ENCODE data around the gene ASMTL. TPM values are rescaled to one million over a fixed set of nuclear protein-coding genes. Genes with fewer than 3 reads are reported as not detected.
"Not testable (repeated sequence)": the region's sequence is repeated elsewhere in the genome, so short reads cannot be mapped to it uniquely, and the experiment has no call there.

The ASMTL gene
- total RNA-seq, 1 experiment from 2014 or later, result 5.6 TPM

DNA sequence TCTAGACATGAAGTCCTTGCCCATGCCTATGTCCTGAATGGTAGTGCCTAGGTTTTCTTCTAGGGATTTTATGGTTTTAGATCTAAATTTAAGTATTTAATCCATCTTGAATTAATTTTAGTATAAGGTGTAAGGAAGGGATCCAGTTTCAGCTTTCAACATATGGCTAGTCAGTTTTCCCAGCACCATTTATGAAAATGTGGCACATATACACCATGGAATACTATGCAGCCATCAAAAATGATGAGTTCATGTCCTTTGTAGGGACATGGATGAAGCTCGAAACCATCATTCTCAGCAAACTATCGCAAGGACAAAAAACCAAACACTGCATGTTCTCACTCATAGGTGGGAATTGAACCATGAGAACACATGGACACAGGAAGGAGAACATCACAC, 29.8 kb upstream of the ASMTL start:
- DNase-seq (ENCODE audit: low read depth), result not testable (repeated sequence)

DNA sequence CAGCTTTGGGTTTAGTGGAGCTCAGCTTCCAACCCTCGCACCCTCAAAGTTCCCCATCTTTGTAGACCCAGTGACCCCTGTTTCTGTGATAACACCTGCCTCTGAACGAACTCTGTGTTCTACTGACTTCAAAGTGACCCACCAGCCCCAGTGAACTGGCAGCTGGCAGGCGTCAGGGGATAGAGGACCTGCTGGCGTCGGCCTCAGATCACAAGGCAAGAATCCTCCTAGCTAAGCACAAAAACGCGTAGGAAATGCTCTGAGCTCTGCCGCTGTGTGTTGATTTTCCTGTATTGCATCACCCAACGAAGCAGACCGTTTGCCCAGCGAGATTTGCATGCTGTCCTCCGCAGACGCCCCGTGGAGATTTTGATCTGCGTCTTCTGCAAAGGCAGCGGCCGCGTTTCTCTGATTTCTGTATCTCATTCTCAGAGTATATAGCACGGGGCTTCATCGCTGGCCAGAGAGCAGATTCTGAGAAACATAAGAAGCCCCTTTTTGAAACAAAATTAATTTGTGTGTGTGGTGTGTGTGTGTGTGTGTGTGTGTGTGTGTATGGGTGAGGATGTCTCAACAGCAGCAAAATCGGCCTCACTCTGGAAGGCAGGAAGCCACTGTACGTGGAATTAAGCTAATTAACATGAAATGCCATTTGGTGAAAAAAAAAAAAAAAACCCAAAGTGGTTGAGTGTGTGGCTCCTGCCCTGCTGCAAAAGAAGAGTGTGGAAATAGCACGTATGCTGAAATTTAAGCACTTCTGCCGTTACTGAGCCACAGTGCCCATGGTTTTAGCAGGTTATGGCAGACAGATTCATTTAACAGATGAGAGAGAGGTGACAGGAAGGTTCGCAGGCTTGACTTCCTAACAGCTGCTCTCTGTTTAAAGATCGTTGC, 29.2 kb upstream of the ASMTL start:
- peak; percentile 83 for DNase-seq (ENCODE audit: low read depth)

DNA sequence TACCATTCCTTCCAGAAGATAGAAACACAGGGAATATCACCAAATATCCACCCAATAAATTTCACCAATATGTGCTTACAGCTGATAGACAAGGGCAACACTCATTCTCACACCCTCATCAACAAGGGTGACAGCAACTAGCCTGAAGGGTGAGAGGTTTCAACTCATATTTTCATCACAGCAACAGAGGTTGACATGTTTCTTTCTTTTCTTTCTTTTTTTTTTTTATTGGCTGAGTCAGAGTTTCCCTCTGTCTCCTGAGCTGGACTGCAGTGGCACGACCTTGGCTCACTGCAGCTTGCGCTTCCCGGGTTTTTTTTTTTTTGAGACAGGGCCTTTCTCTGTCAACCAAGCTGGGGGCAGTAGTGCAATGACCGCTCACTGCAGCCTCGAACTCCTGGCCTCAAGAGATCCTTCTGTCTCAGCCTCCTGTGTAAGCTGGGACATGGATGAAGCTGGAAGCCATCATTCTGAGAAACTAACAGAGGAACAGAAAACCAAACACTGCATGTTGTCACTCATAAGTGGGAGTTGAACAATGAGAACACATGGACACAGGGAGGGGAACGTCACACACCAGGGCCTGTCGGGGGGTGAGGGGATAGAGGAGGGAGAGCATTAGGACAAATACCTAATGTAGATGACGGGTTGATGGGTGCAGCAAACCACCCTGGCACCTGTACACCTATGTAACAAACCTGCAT, 27.5 kb upstream of the ASMTL start:
- DNase-seq (ENCODE audit: low read depth), result peak; percentile 54

DNA sequence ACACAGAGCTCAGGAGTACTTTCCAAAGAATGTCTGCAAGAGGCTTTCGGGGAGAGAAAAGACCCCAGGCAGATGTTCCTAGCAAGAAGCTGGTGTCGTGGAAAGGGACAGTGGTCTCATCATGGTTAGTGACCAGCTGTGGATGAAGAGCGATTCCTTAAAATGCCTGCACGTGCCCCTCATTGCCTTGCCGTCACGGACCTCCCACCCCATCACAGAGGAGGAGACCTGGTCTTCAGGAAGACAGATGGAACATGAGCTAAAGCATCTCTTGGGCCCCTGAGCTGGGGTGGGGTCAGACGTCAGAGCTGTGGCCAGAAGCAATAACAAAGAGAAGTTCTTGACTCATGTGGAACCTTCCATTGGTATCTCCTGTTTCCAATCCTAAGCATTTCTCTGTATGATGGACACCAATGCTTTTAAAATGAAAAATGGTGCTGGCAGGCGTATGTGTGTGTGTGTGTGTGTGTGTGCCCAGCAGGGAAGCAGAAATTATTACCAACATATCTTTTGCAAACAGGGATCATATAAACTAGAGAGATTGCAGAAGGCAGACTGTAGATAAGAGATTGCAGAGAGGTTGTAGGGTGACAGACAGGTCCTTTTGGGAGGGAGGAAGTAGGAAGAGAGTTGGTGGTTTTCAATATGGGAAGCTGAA, 25.2 kb upstream of the ASMTL start:
- DNase-seq (ENCODE audit: low read depth), result no peak

DNA sequence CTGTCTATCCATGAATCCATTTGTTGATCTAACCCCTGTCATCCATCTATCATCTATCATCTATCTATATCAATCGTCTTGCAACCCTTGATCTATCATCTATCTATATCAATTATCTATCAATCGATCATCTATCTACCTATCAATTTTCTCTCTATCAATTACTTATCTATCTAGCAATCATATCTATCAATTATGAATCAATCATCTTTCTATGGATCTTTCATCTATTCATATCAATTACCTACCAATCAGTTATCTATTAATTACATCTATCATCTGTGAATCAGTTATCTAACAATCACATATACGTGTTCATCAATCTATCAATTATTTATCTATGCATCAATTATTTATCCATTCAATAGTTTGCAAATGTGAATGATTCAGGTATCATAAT, 24.5 kb upstream of the ASMTL start:
- DNase-seq (ENCODE audit: low read depth), result no peak

DNA sequence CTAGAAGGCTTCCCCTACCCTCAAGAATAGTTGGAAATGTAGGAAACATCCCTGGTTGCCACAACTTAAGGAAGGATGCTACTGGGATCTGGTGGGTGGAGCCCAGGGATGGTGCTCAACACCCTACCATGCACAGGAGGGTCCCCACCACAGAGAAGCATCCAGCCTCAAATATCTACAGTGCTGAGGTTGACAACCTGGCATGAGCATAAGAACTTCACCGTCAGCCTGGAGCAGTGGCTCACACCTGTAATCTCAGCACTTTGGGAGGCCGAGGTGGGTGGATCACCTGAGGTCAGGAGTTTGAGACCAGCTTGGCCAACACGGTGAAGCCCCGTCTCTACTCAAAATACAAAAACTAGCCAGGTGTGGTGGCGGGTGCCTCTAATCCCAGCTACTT, 24.0 kb upstream of the ASMTL start:
- no peak for DNase-seq (ENCODE audit: low read depth)

DNA sequence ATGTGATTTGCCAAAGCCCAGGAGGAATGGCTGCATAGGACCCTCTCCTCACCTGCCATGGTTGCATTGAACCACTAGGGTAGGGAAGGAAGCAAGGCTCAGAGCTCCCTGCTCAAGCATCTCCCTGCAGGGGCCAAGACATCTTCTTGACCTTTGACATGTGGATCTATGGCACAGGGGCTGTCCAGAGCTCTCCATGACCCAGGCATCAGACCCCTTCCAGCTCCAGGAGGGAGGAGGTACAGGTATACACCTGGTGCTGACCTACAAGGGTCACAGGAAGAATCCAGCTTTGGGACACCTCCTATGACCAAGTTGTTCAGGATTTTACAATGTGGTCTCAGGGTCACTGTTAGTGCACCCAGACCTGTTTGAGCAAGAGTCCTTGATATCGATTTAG, 23.2 kb upstream of the ASMTL start:
- DNase-seq (ENCODE audit: low read depth), result no peak

DNA sequence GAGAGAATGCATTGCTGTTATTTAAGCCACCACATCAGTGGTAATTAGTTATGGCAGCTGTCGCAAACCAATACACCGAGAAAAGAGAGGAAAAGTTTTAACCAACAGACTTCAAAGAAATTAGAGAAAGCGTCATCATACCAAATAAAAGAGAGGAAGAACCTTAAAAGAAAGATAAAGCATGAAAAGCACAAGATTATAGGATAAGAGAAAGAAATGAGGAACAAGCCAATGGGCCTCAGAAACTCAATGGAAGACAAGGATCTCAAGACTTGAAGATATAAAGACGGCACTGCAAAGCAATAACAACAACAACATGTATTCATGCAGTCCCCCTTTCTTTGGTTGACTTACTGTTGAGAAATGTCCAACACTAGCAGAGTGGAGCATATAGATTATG, 22.8 kb upstream of the ASMTL start:
- no peak for DNase-seq (ENCODE audit: low read depth)

DNA sequence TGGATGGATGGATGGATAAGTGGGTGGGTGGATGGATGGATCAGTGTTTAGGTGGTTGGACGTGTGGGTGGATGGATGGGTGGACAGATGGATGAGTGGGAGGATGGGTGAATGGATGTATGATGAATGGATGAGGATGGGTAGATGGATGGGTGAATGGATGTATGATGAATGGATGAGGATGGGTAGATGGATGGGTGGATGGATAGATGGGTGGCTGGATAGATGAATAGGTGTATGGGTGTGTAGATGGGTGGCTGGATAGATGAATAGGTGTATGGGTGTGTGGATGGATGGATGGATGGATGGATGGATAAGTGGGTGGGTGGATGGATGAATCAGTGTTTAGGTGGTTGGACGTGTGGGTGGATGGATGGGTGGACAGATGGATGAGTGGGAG, 21.9 kb upstream of the ASMTL start:
- not testable (repeated sequence) for DNase-seq (ENCODE audit: low read depth)

DNA sequence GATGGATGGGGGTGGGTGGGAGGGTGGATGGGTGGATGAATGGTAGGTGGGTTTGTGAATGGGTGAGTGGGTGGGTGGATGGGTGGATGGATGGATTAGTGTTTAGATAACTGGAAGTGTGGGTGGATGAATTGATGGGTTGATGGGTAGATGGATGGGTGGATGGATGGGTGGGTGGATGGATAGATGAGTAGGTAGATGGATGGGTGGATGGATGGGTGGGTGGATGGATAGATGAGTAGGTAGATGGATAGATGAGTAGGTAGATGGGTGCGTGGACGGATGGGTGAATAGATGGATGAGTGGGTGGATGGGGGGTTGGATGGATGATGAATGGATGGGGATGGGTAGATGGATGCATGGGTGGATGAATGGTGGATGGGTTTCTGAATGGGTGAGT, 20.3 kb upstream of the ASMTL start:
- no peak for DNase-seq (ENCODE audit: low read depth)

DNA sequence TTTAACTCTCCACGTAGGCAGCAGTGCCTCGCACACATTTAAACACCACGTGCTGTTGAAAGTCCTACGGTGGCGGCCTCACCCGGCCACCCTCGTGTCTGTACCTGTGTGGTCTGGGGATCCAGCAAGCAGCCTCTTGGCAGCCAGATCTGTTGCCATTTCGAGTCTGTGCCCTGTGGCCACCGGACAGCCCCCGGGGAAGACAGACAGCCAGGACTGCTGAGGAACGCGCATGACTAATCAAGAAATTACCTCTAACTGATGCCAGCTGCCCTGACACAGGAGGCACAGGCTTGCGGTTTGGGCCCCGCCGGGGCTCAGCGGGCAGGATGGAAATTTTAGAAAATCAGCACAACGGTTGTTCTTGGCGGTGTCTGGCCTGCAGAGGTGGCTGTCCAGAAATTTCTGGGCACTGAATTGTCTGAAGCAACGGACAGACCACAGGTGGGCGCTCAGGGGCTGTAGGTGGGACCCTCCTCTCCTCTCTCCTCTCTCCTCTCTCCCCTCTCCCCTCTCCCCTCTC, 15.6 kb upstream of the ASMTL start:
- peak; percentile 94 for DNase-seq (ENCODE audit: low read depth)

DNA sequence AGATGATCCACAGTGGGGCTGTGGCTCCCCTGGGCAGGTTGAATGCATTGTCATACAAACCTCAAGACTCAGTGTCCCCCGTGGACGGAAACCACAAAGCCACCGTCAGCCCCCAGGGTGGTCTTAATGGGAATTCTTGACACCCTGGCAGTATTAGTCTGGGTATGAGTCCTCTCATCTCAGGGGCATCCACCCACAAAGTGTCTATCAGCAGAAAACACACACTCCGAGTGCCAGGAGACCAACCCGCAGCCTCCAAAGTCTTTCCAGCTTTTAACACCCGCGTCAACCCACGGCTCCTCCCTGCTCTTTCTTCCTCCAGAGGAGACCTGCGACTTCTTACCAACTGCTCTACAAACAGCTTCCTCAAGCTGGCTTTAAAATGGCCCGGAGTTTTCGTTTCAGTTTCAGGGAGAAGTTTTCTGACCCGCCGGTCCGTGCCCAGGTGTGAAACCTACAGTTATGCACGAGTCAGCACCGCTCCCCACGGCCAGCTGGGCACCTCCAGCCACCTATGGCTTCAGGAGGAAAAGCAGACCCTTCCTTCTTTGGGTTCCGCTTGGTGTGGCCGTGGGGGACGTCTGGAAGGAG, 14.4 kb upstream of the ASMTL start:
- no peak for DNase-seq (ENCODE audit: low read depth)

DNA sequence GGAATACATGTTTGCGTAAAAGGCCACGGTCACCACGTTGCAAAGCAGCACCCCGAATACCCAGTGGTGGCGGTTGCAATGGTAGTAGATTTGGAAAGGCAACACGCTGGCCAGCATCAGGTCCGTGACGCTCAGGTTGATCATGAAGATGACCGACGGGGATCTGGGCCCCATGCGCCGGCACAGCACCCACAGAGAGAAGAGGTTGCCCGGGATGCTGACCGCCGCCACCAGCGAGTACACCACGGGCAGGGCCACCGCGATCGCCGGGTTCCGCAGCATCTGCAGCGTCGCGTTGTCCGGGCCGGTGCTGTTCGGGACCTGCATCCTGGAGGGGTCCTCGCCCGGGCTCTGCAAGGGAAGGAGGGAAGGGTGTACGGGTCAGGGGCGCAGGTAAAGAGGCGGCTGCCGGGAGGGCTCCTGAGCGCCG, 13.5 kb upstream of the ASMTL start:
- DNase-seq (ENCODE audit: low read depth), result no peak

DNA sequence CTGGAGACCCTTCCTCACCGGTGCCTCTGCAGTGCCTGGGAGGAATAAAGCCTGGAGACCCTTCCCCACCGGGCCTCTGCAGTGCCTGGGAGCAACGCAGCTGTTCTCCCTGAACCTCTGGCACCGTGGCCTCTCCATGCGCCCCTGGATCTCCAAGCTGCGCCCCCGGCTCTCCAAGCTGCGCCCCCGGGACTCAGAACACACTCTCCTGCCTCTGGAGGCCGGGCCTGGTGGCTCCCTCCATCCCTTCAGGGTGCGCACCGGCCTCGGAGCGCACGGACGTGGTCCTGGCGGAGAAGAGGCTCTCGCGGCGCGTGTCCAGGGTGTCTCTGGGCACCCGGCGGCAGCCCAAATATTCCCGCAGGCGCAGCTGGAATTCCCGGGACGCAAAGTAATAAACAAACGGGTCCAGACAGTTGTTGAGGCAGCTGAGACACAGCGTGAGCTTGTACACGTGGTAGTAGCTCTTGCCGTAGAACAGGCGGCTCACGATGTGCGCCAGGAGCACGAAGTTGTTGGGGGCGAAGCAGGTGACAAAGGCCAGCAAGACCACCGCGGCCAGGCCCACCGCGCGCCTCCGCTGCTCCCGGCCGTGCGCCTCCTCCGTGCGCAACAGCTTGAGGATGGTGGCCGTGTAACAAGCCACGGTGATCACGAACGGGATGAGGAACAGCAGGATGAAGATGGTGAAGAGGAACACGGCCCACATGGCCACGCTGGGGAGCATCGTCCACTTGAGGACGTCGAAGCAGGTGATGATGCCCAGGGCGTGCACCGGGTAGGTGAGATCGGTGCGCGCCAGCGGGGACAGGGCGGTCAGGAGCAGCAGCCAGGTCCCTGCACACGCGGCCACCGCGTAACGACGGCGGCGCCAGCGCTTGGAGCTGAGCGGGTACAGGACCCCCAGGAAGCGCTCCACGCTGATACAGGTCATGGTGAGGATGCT, 12.8 kb upstream of the ASMTL start:
- no peak for DNase-seq (ENCODE audit: low read depth)

DNA sequence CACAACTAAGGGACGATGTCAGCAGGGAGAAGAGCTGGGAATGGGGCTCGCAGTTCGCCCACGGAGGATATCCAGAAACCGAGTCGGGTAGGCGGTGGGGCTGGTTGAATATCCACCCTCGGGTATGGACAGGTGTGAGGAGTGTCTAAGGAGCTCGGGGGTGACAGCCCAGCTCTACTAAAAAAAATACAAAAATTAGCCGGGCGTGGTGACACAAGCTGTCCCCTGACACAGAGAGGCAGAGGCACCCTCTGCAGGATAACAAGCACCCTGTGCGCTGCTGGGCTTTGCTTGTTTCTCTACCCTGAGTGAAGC, 12.2 kb upstream of the ASMTL start:
- DNase-seq (ENCODE audit: low read depth), result no peak

DNA sequence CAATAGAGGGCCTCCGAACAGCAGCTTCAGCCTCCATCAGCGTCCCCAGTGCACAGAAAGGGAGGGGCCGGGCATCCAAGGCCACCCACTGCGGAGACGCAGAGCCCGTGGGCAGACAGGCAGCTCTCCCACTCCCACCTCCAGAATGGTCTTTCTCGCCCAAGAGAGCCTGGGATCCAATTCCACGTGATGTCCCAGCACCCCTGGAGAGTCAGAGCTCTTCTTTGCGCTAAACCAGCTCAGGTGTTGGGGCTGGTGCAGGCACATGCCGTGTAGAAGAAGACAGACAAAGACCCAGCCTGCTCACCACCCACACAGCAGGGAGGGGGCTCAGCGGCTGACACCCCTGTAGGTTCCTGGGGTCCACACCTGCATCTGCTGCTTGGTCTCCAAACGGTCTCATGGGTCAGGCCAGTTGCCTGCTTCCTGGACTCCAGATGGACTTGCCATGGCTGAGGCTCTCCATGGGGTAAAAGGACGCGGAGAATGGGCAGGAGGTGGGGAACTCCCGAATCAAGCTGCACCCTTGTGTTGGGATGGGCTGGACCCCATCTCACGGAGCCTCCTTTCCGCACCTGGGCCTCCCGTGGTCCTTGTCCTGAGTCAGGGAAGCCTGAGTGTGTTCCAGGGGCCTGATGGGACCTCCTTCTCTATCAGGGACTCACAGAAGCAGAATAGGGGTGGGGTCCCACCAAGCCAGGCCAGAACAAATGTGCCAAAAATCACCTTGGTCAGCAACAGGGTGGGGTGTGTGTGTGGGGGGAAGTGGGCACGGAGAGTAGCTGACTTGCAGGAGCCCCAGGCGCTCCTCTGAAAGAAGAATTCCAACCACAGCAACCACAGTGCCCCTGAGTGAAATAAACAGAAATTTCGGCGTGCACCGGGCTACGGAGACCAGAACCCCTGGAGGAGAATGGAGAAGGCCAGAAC, 11.6 kb upstream of the ASMTL start:
- peak; percentile 65 for DNase-seq (ENCODE audit: low read depth)

DNA sequence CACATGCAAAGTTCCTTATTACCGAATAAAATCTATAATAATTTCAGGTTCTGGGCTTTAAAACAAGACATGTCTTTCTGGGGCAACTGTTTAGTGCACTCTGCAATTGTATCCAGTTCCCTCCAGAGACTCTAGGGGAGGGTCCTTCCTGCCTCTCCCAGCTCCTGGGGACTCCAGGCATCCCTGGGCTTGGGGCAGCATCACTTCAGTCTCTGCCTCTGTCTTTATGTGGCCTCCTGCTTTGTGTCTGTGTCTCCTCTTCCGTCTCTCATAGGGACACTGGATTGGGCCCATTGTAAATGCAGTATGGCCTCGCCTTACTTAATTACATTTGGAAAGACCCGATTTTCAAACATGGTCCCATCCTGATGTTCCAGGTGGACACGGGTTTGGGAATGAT, 10.9 kb upstream of the ASMTL start:
- DNase-seq (ENCODE audit: low read depth), result no peak

DNA sequence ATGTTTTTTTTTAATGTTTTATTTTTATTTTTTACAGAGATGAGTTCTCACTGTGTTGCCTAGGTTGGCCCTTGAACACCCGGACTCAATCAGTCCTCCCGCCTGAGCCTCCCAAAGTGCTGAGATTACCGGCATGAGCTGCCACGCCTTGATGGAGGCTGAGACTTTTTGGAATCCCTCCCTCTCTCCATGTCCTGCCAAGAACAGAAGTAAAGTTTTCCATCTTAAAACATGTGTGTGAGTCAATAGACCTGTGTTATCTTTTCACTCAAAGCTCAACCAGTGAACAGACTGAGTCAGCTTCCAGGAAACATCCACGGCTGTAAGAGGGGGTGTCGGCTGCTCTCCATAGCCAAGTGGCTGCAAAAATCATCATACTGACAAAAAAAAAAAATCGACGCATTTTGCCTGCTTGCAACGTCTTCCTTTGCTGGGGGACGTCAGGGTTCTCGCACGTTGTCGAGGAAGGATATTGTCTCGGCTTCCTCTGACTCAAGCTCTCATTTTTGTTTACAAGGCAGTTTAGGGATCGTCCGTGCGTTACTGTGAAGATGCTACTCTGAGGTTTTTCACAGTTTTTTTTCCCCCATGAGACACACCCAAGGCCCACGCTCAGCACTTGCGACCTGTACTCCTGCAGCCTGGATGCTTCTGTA, 10.0 kb upstream of the ASMTL start:
- peak; percentile 85 for DNase-seq (ENCODE audit: low read depth)

DNA sequence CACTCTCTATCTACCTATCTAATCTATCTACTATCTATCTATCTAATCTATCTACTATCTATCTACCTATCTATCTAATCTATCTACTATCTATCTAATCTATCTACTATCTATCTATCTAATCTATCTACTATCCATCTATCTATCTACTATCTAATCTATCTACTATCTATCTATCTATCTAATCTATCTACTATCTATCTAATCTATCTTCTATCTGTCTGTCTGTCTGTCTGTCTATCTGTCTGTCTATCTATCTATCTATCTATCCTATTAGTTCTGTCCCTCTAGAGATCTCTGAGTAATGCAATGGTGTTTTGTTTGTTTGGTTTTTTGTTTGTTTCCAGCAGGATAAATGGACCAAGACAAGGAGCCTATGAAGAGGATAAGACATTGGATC, 9.4 kb upstream of the ASMTL start:
- DNase-seq (ENCODE audit: low read depth), result no peak

DNA sequence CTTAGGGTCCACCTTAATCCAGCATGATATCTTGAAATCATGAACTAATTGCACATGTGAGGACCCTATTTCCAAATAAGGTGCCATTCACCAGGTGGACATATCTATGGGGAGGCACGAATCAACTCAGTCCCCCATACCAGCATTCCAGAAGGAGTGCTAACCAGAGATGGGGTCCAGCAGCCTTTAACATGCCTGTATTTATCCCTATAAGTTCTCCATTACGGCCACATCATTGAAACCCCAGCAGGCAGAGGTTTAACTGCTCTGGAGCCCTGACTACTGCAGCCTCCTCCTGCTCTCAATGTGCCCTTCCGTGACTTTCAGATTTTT, 3.2 kb upstream of the ASMTL start:
- no peak for DNase-seq (ENCODE audit: low read depth)

Measured in RPMI7951 (cell line).